ENCODE measurements around the gene TMEM131L.
"Not testable (repeated sequence)": the region's sequence is repeated elsewhere in the genome, so short reads cannot be mapped to it uniquely, and the experiment has no call there.

Gene TMEM131L

GRCh38 chr4:153545822-153546221 is 79.7 kb downstream of the TMEM131L start:
- FAIRE-seq = no peak

- FAIRE-seq = no peak
Measured at GRCh38 chr4:153546280-153546679, 80.1 kb downstream of the TMEM131L start.

GRCh38 chr4:153547520-153547919 is 81.4 kb downstream of the TMEM131L start:
- no peak for FAIRE-seq

GRCh38 chr4:153548907-153549306 is 82.7 kb downstream of the TMEM131L start:
- FAIRE-seq = not testable (repeated sequence)

- no peak for FAIRE-seq
Measured at GRCh38 chr4:153549405-153549804, 83.2 kb downstream of the TMEM131L start.

GRCh38 chr4:153553155-153553818 is 87.1 kb downstream of the TMEM131L start:
- FAIRE-seq = no peak

- FAIRE-seq = no peak
Measured at GRCh38 chr4:153553819-153554170, 87.6 kb downstream of the TMEM131L start.

GRCh38 chr4:153555730-153556434 is 89.7 kb downstream of the TMEM131L start:
- FAIRE-seq = no peak

- FAIRE-seq = no peak
Measured at GRCh38 chr4:153556435-153556815, 90.3 kb downstream of the TMEM131L start.

- no peak for FAIRE-seq
Measured at GRCh38 chr4:153560908-153561307, 94.7 kb downstream of the TMEM131L start.

GRCh38 chr4:153564630-153565525 is 98.7 kb downstream of the TMEM131L start:
- FAIRE-seq = no peak

GRCh38 chr4:153566631-153567150 is 100.5 kb downstream of the TMEM131L start:
- no peak for FAIRE-seq

GRCh38 chr4:153567660-153568059 is 101.5 kb downstream of the TMEM131L start:
- not testable (repeated sequence) for FAIRE-seq

- FAIRE-seq = no peak
Measured at GRCh38 chr4:153570228-153570973, 104.2 kb downstream of the TMEM131L start.

- FAIRE-seq = no peak
Measured at GRCh38 chr4:153571006-153571545, 104.9 kb downstream of the TMEM131L start.

GRCh38 chr4:153572609-153573008 is 106.4 kb downstream of the TMEM131L start:
- no peak for FAIRE-seq

GRCh38 chr4:153573221-153573620 is 107.1 kb downstream of the TMEM131L start:
- FAIRE-seq = no peak

- no peak for FAIRE-seq
Measured at GRCh38 chr4:153573881-153574802, 108.0 kb downstream of the TMEM131L start.

- no peak for FAIRE-seq
Measured at GRCh38 chr4:153576443-153576774, 110.2 kb downstream of the TMEM131L start.

GRCh38 chr4:153577053-153577452 is 110.9 kb downstream of the TMEM131L start:
- FAIRE-seq = no peak

- FAIRE-seq = no peak
Measured at GRCh38 chr4:153579410-153579809, 113.2 kb downstream of the TMEM131L start.

Data from TTC549 (cell line).